Breast epithelium (tissue), 3 donors: ENCODE measurements around the gene LYZ.

Experiments
- POLR2A ChIP-seq: fragments of 450-650 bp; IDR thresholded peaks from one replicate; pipeline ENCODE4 v1.6.1; 2016; ENCODE audit warnings: antibody characterized with exemption, mild to moderate bottlenecking, moderate library complexity
- POLR2AphosphoS5 ChIP-seq, 3 donors: sonication (generic); formaldehyde crosslinking; IDR thresholded peaks; one replicate each; pipeline ENCODE4 v1.6.1; 2017; ENCODE audit warnings: antibody characterized with exemption in 3 of 3

- TF ChIP-seq POLR2AphosphoS5 (IDR thresholded peaks at IDR 0.05) (no peak), POLR2A (no peak)
These were observed 18.3 kb upstream of the LYZ start for GRCh38 chr12:69329669-69330428.
